ENCODE results near the gene EXOSC9. TPM values are rescaled to one million over a fixed set of nuclear protein-coding genes. Genes with fewer than 3 reads are reported as not detected.
A peak's percentile ranks its signal among the peaks of the same experiment; 100 is the strongest.

The EXOSC9 gene
- total and polyA plus RNA-seq, 10 of the 15 experiments (the other 5 are each of a cell fraction or from before 2014, with no cell fraction given): 49.0 to 131 (median 85.4) TPM

- no peak for TF ChIP-seq NBN (IDR thresholded peaks at IDR 0.05)
- TF ChIP-seq CREB1 (IDR thresholded peaks at IDR 0.05; ENCODE audit: low read depth): no peak
- TF ChIP-seq ZBTB33 (IDR thresholded peaks at IDR 0.05): no peak
- no peak for TF ChIP-seq WRNIP1 (IDR thresholded peaks at IDR 0.05; ENCODE audit: borderline replicate concordance, low read depth, low read length)
- TF ChIP-seq RB1 (IDR thresholded peaks at IDR 0.05; ENCODE audit: borderline replicate concordance): no peak
- no peak for TF ChIP-seq SREBF2 (IDR thresholded peaks at IDR 0.05; ENCODE audit: low read length)
- H3K4me1 ChIP-seq (ENCODE audit: control insufficient read depth, insufficient read depth, low read length): peaks cover 26% of the 10 kb centered on the region
- 89% methylated on average over 3 of the region's 3 CpGs for WGBS (ENCODE audit: insufficient coverage, insufficient replicate concordance, low lambda C conversion rate, missing lambda C conversion rate)
- H3K4me2 ChIP-seq (ENCODE audit: control insufficient read depth, insufficient read depth): peak overlapping the region; percentile 76
- in situ Hi-C loops (cut with MboI) (no loop called here), intact Hi-C loops (cut with micrococcal nuclease; ENCODE audit: unreplicated experiment) (no loop called here)
- ChIA-PET POLR2A (interaction anchor here (0.6 to 3.6 kb wide), 6 partner anchors 14 to 1731 kb away, joined by 3 to 19 read pairs (median 5); partner anchors contain the start of gene ANXA5), SMC1A (ENCODE audit: uncharacterized antibody, unreplicated experiment) (interaction anchor here (0.7 to 3.5 kb wide), 7 partner anchors 9 to 25 kb away, joined by 3 to 34 read pairs (median 4); no protein-coding TSS in a partner anchor), CTCF (interaction anchor here (1.5 to 1.9 kb wide), 3 partner anchors 22 to 24 kb away, joined by 3 to 7 read pairs (median 7); partner anchors contain the start of gene CCNA2), RAD21 (ENCODE audit: unreplicated experiment) (interaction anchor here (1.2 to 3.3 kb wide), 4 partner anchors 20 to 104 kb away, joined by 3 to 28 read pairs (median 3); partner anchors contain the start of gene BBS7)
- H3K27ac ChIP-seq (ENCODE audit: control insufficient read depth, insufficient read depth): peak overlapping the region; percentile 94
- H2AFZ ChIP-seq (ENCODE audit: control insufficient read depth, low read depth, low read length): no peak overlapping the region; the same call in 1 of the 2 replicates
- H3K79me2 ChIP-seq (ENCODE audit: control insufficient read depth, insufficient read depth, low read length): peaks cover 34% of the 10 kb centered on the region
- H4K20me1 ChIP-seq (ENCODE audit: control insufficient read depth, insufficient read depth): no peaks in the 10 kb centered on the region
- DNase-seq (ENCODE audit: low read depth, low spot score) (no peak), FAIRE-seq (no peak), ATAC-seq (peak; percentile 5; the same call in 2 of the 3 replicates)
- BruUV-seq (replicated peaks): no TSS peak
- peak overlapping the region; percentile 23 for H3K4me3 ChIP-seq
- H3K9ac ChIP-seq (ENCODE audit: control insufficient read depth, insufficient read depth, low read length): peak overlapping the region; percentile 96
- peaks cover 0 to 9% of the 10 kb centered on the region in 2 experiments; a peak in 1 of 4 replicates for H3K36me3 ChIP-seq (ENCODE audit: control insufficient read depth in 2 of 2, insufficient read depth in 2 of 2, low read length in 1 of 2)
- H3K27me3 ChIP-seq (replicated peaks in 1 of 2; ENCODE audit: control insufficient read depth in 2 of 2, insufficient read depth in 2 of 2, low read length in 1 of 2): no peaks in the 10 kb centered on the region
- H3K9me3 ChIP-seq (replicated peaks; ENCODE audit: control insufficient read depth, insufficient read depth, low read length): no peaks in the 10 kb centered on the region
Observed at GRCh38 chr4:121799867-121800501, 1.1 kb upstream of the EXOSC9 start.

All from GM12878 (cell line).